ENCODE measurements around the gene IP6K3.

- no peak for TF ChIP-seq CTCF (IDR thresholded peaks at IDR 0.05; ENCODE audit: low read depth, low read length)
- no peak for TF ChIP-seq EZH2phosphoT487 (IDR thresholded peaks at IDR 0.05; ENCODE audit: low read depth)
Measured at GRCh38 chr6:33790379-33790778, 43.7 kb upstream of the IP6K3 start.

Data from OCI-LY3 (cell line).